GM21390 (cell line): ENCODE measurements around the gene UBXN10.
"Not testable (repeated sequence)": the region's sequence is repeated elsewhere in the genome, so short reads cannot be mapped to it uniquely, and the experiment has no call there.

Experiments
- ATAC-seq: cut with Tn5 transposase; IDR thresholded peaks from one replicate; pipeline ENCODE4 v1.9.1; 2021; ENCODE audit not compliant: unreplicated experiment

UBXN10 gene

GRCh38 chr1:20199403-20199802 is 13.5 kb downstream of the UBXN10 start:
- ATAC-seq = no peak

- ATAC-seq = no peak
Measured at GRCh38 chr1:20199840-20200239, 13.9 kb downstream of the UBXN10 start.

- ATAC-seq = no peak
Measured at GRCh38 chr1:20200966-20201365, 15.1 kb downstream of the UBXN10 start.

- ATAC-seq = no peak
Measured at GRCh38 chr1:20202166-20202565, 16.3 kb downstream of the UBXN10 start.

GRCh38 chr1:20207546-20207945 is 21.6 kb downstream of the UBXN10 start:
- no peak for ATAC-seq

GRCh38 chr1:20209471-20209870 is 23.6 kb downstream of the UBXN10 start:
- no peak for ATAC-seq

GRCh38 chr1:20210736-20211460 is 25.0 kb downstream of the UBXN10 start:
- no peak for ATAC-seq

- no peak for ATAC-seq
Measured at GRCh38 chr1:20211511-20211931, 25.6 kb downstream of the UBXN10 start.

GRCh38 chr1:20212085-20212684 is 26.3 kb downstream of the UBXN10 start:
- ATAC-seq = no peak

- ATAC-seq = no peak
Measured at GRCh38 chr1:20212685-20213331, 26.9 kb downstream of the UBXN10 start.

- no peak for ATAC-seq
Measured at GRCh38 chr1:20215716-20216115, 29.8 kb downstream of the UBXN10 start.

- no peak for ATAC-seq
Measured at GRCh38 chr1:20216574-20216973, 30.7 kb downstream of the UBXN10 start.

GRCh38 chr1:20219053-20219452 is 33.2 kb downstream of the UBXN10 start:
- not testable (repeated sequence) for ATAC-seq

GRCh38 chr1:20220036-20220435 is 34.1 kb downstream of the UBXN10 start:
- no peak for ATAC-seq

- no peak for ATAC-seq
Measured at GRCh38 chr1:20223106-20223505, 37.2 kb downstream of the UBXN10 start.

- ATAC-seq = no peak
Measured at GRCh38 chr1:20223551-20224419, 37.9 kb downstream of the UBXN10 start.

GRCh38 chr1:20224546-20224945 is 38.6 kb downstream of the UBXN10 start:
- ATAC-seq = no peak

GRCh38 chr1:20227704-20228103 is 41.8 kb downstream of the UBXN10 start:
- ATAC-seq = no peak

- no peak for ATAC-seq
Measured at GRCh38 chr1:20228314-20228825, 42.5 kb downstream of the UBXN10 start.

- no peak for ATAC-seq
Measured at GRCh38 chr1:20229171-20229570, 43.3 kb downstream of the UBXN10 start.

GRCh38 chr1:20232564-20232963 is 46.7 kb downstream of the UBXN10 start:
- ATAC-seq = not testable (repeated sequence)
